NOMO-1 treated with DMSO at 0.1 percent for 48 hours (cell line): ENCODE measurements around the gene SNX24.

Source experiments
- DNase-seq: peaks from one replicate; lab custom pipeline; 2025; ENCODE audit not compliant: unreplicated experiment; lab: John Stamatoyannopoulos, UW

Gene SNX24

DNA sequence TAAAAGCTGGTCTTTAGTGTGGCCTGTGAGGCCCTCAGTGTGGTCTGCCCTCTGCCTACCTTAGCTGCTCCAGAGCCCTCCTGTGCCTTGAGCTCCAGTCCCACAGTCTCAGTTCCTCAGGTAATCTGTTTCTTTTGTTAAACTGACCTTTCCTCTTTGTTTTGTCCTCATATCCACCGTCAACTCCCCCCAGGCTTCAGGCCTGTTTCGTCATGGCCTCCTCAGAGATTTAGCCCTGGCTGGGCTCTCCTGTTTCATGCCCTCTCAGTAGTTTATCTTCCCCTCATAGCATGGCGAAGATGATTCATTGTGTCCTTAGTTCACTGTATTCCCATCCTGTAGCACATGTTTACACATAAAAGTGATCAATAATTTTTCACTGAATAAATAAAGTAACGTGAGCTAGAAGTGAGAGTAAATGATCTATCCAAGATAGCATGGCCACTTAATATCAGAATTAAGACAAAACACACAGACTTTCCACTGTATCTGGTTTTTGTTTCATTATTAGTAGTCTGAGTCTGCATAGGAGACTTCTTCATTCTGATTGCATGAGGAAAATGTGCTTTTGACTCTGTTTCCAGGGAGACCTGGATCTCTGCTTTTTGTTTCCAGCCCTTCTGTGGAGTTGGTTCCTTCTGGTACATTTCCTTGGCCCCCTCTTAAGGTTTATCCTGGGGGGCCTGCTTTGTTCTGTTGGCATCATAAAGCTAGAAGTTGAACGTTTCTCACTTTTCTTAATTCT lies 70.5 kb downstream of the SNX24 start:
- DNase-seq = no peak

DNA sequence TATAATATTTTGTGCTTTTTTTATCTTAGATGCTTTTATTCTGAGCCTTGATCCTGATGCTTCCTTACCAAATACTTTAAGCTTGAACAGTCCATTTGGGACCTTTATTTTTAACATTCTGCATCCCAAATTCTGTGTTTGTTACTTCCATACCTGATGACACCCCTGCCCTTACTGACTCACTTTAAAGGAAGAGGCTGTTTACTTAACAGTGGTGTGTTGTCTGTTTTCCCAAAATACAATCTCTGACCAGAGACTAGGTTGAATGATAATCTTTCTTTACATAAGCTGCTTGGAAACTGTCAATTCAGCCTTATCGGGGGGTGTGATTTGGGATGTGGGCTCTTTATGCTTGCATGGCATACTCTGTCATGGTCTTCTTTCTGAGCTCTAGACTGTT lies 71.1 kb downstream of the SNX24 start:
- DNase-seq = no peak

DNA sequence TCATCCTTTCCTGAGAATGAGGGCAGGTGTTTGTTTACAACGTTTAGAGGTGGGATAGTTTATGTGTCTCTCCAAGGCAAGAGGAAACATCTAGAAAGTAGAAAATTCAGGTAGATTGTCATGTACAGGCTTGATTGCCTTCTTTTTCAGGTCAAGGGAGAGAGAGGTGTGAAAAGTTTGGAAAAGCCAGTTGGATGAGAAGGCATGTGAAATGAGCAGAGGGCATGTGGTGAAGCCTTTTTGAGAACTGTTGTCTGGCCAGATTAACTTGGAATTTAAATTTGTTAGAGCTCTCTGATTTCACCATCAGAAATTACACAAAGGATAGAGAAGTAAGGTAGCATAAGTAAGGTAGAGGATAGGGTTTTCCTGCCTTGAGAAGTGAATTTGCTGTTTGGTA lies 74.6 kb downstream of the SNX24 start:
- no peak for DNase-seq

DNA sequence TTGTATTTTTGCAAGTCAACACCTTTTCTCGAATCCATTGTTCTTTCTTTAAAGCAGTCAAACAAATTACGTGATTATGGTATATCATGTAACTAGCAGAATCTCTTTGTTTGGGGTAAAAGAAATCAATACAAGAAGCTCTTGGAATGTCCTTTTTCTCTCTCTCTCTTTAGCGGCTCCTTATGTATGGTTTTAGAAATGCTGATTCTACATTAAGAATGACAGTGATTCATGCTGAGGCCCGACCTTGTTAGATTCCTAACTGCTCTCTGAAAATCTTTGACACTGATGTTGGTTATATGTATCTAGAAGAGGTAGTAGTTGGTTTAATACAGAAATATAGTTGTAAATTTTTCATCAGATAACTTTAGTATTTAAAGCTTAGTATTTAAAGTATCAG lies 76.4 kb downstream of the SNX24 start:
- no peak for DNase-seq

DNA sequence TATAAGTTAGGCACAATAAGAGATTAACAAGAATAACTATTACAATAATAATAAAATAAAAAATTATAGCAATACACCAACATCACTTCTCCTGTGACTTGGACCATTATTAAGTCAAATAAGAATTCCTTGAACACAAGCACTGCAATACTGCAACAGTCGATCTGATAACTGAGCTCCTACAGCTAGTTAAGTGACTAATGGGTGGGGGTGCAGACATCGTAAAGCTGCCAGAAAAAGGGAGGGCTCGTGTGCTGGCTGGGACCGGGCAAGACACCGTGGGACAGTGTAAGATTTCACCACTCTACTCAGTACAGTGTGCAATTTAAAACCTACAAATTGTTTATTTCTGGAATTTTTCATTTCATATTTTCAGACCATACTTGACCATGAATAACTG lies 78.8 kb downstream of the SNX24 start:
- DNase-seq = no peak

DNA sequence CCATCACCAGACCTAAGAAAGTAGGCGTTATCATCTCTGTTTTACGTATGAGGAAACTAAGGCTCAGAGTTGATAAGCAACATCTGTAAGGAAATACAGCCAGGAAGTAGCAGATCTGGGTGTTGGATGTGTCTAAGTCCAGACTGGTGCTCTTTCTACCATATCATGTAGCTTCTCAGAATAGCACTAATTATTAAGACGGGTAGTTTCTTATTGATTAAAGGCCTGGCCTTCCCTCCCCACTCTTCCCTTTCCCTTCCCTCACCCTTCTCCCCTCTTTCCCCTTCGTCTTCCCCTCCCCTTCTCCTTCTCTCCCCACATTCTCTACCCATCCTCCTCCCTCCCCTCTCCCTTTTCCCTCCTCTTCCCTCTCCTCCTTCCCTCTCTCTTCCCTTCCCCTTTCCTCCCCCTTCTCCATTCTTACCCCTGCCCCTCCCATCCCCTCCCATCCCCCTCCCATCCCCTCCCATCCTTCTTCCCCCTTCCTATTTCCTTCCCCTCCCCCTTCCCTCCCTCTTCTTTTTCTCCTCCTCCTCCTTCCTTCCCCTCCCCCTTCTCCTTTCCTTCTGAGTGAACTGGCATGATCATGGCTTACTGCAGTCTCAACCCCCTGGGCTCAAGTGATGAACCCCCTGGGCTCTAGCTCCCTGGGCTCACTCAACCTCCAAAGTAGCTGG lies 79.4 kb downstream of the SNX24 start:
- no peak for DNase-seq

DNA sequence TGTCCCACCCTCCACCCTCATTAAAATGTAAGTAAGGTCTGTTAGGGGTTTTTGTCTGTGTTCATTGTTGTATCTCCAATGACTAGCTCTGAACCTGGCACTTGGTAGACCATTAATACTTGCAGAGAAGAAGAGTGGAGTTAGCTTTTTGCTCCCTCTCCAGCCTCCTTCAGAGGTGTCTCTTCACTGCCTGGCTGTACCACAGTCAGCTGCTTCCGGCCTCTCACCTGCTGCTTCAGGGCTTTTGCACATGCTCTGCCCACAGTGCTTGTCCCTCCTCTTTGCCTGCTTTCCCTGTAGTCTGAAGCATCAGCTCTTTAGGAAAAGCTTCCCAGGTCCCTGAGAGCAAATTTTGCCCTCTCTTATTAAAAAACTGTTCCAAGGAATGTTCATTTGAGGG lies 83.6 kb downstream of the SNX24 start:
- DNase-seq = no peak

DNA sequence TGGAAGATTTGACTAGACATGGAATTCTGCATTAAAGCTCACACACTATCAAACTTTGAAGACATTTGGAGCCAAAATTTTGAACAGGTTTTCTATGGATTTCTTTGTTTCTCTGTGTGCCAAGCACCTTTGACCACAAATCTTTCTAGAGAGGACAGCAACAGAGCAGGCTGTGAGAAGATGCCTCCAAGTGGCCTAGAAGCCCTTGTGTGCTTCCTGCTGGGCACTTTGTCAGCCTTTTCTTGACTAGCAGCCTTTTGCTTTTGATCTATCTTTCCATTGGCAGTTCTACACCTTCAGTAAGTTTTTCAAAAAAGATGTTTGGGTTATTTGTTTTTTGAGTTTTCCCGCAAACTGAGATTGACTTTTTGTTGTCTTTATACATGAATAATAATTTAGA lies 84.6 kb downstream of the SNX24 start:
- no peak for DNase-seq

DNA sequence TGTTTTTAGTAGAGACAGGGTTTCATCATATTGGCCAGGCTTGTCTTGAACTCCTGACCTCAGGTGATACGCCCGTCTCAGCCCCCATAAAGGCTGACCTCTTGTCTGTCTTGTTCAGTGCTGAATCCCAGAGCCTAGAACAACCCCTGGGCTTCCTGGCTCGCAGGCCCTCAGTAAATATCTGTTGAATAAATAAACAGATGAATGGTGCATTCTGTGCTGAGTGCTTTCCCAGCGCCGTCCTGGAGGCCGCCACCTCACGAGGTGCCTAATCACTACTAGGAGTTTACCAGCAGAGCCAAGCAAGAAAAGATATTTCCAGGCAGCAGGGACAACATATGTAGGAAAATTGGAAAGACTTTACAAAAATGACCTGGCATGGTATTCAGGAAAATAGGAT lies 88.5 kb downstream of the SNX24 start:
- DNase-seq = no peak

DNA sequence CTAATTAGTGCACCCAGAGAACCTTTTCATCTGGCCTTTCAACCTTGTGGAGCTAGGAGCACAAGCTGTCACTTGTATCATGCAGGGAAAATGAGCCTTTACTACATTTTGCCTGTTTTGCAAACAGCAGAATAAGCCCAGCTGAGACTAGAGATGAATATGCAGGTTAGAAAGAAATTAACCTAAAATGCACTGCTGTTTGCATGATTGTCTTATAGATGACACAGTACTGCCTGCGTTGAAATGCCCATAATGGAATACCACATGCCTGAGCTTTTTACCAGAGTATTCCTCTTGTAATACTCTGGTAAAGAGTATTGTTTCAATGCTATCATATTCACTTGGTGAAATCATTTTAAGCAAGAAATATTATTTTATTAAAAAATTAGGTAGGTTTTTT lies 90.7 kb downstream of the SNX24 start:
- DNase-seq = no peak

DNA sequence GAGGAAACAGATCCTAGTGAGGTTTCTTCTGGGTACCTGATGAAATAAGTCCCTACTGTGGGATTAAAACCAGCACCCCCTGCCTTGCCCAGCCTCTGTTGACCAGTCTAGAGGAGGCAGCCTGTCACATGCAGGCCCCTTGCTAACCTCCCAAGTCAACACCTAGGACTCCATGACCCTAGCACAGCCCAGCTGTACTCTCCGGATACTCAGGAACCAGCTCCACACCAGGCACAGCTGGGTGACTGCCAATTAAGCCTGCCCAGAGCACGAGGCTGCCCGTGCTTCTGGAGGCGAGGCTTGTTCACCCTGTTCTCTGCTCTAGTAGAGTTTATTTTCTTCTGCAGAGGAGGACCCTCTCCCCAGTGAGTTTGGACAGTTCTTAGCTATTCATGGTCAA lies 92.5 kb downstream of the SNX24 start:
- no peak for DNase-seq

DNA sequence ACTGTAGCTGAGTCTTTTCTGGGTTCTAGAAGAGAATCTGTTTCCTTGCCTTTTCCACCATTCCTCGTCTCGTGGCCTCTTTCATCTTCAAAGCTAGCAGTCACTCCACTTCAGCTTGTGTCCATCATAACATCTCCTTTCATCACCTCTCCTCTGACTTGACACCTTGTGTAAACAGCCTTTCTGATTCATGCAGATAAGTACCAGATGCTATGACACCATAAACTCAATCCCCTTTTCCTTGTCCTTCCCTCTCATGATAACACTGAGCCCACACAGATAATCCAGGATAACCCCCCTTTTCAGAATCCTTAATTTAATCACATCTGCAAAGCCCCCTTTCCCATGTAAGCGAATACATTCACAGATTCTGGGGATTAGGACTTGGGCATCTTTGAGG lies 95.5 kb downstream of the SNX24 start:
- no peak for DNase-seq

DNA sequence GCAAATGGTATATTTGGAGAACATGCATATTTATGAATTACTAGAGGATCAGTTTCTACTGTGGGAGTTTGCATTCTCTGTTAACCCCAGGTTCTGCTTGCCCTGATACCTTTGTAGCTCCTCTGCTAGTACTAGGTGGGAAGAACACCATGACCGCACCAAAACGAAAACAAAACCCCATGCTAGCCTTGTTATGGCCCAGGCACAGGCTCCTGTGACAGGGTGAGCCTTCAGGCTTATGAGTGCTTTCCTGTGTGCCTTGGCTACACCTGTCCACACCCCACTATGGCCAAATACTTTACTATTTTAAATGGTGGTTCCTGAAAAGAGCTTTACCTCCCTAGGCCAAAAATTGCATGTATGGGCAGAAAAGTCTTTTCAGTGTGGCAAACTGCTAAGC lies 96.3 kb downstream of the SNX24 start:
- no peak for DNase-seq

DNA sequence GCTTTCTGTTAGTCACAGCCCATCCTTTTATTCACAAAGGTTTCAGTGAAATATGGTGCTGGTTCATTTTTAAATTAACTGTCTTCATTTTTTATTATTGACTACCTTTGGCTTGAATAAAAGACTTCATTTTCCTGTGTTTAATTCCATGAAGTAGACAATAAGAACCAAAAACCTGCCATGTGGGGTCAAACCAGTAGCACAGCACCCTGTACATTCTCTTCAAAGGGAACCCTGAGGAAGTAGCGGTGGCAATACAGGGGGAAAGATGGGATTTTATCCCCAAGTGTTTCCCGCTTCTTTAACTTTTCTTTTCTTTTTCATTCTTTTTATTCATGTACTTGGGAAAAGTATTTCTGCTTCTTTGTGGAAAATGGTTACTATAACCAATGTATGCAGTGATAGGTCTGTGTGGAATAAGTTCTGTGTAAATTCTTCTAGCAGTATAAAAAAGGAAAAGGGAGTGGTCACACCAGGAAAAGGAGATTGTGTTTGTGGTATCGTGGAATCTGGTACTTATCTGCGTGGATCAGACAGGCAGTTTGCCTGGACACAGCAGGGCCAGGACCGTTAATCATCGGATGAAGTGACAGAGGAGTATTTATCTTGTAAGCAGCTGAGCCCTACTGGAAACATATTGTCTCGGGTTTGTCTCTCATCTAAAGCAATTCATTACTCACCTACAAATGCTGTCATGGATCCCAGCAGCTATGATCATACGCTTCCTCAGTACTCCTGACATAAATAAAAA lies 96.9 kb downstream of the SNX24 start:
- no peak for DNase-seq

DNA sequence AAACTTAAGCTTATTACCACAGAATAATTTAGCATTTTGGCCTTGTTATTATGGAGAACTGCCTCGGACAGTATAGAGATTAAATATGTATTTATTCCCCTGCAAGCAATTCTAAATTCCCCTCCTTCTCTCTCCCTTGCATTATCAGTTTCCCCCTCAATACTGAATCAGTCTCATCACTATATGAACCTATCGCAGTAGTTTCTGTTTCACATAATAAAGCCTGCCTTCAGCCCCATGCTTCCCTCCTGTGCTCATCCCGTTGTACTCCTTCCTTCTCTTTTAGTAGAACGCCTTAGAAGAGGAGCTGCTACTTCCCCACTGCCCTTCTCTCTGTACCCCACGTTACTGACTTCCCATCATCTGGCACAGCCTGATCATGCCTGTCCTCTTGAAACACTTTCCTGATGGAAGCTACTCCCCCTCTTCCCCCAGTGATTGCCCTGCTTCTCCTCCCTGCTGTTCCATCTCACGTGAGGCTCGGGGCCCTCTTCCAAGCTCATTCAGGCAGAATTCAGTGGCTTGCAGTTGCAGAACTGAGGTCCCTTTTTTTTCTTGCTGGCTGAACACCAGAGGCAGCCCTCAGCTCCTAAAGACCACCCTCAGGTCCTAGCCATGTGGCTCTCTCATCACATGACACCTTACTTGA lies 97.8 kb downstream of the SNX24 start:
- no peak for DNase-seq

DNA sequence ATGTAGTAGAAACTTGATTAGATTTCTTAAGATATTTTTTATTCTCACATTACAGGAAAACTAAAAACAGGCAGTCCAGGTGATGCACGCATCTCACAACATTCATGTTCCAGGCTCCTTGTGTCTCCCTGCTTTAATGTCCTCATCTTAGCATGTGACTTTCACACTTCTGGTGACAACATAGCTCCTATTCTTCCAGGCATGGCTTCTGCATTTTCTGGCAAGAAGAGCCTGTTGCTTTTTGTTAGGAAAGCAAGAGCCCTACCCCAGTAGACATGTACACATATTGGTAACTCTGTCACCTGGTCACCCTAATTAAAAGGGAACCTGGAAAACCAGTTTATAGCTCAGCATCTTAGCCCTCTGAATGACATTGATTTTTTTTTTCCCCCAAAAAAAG lies 98.6 kb downstream of the SNX24 start:
- DNase-seq = no peak

DNA sequence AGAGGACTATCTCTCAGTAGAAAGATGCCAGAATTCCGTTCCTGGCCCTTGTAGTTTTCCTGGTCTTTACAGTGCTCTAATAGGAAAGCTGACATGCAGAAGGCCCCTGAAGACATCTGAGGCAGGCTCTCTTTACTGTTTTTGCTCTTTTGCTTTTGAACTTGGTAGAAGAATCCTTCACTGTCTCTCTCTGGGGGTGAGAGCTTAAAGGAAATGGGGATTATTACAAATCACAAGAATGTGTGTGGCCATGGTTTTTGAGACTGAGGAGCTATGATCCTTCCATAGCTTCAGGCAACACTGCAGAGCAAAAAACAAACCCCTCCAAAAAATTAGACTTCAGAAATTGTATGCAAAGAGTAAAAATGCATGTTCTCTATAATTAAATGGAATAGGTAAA lies 102.0 kb downstream of the SNX24 start:
- no peak for DNase-seq

DNA sequence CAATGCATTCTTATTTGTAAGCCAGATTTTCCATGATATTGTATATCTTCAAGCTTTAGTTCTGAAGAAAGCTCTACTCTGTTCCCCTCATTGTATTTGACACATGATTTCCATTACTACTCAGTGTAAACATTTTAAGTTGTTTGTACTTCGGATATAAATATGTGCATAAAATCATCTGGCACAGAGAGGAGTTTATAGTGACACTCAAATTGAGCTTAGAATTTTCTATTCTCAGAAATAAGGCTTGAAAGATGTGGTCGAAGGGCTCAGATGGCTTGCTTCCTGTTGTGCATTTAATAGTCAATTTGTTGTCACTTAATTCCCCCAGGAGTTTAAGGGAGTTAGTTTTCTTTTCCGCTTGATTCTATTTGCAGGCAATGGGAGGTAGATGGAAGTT lies 102.4 kb downstream of the SNX24 start:
- DNase-seq = no peak

DNA sequence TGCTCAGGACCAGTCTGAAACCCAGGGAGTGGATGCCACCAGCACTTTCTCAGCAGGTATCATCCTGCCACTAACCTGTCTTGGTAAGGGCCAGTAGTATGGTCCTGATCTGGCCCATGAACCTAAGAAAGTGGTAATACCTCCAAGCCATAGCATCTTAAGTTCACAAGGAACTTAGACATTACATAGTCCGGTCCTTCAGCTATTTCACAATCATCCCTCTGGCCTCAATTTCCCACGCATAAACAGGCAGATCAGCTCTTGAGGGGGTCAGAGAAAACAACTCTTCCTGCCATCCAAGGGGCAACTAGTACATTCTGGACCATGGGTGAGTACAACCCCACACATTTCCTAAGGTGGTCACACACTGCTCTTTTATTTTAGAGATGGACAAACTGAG lies 102.9 kb downstream of the SNX24 start:
- DNase-seq = no peak

DNA sequence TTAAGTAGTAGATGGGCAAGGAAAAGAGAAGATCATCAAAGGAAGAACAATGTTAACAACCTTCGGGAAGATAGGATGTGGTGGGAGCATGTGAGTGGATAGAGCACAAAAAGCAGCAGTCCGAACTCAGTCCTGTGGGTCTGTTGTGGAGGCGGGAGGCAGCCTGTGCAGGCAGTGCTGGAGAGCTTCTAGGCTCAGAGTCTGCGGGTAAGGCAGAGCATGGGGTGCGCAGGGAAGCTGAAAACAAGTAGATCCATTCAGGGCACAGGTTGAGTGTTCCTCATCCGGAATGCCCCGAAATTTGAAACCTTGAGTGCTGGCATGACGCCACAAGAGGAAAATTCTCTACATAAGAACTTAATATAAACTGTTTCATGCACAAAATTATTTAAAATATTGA lies 106.2 kb downstream of the SNX24 start:
- no peak for DNase-seq

DNA sequence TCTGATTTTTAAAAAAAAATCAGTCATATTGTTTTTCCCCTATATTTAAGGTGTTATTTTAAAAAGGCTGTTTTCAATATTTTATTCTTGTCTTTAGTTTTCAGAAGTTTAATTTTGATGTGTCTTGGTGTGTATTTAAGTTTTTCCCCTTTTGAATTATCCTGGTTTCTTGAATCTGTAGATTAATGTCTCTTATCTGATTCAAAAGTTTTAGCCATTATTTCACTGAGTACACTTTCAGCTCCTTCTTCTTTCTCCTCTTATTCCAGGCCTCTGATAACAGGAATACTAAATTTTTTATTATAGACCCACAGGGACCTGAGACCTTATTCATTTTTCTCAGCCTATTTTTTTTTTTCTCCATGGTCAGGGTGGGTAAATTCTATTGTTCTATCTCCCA lies 109.3 kb downstream of the SNX24 start:
- DNase-seq = no peak

DNA sequence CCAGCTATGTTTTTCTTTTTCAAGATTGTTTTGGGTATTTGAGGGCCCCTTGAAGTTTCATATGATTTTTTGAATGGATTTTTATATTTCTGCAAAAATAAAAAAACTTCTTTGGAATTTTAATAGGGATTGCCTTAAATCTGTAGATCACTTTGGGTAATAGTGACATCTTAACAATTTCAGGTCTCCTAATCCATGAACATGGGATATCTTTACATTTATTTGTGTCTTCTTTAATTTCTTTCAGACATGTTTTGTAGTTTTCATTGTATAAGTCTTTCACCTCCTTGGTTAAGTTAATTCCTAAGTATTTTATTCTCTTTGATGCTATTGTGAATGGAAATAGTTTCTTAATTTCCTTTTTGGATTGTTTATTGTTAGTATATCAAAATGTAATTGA lies 112.0 kb downstream of the SNX24 start:
- DNase-seq = no peak
